Karpas-422 (cell line): ENCODE measurements around the gene SPSB2. TPM values are rescaled to one million over a fixed set of nuclear protein-coding genes. Genes with fewer than 3 reads are reported as not detected.

ENCODE experiments used
- DNase-seq: peaks from one replicate; pipeline ENCODE4 v3.0.0-alpha.2; 2015
- H2AFZ ChIP-seq: fragments of 200-600 bp; sonication (generic); 2 replicates; pipeline ENCODE4 v1.6.1; 2014; ENCODE audit warnings: antibody characterized with exemption, low read length, mixed read lengths
- H3K27ac ChIP-seq: fragments of 200-600 bp; sonication (generic); 2 replicates; pipeline ENCODE4 v1.5.1; 2014; ENCODE audit warnings: mild to moderate bottlenecking, low read length, moderate library complexity
- H3K27me3 ChIP-seq: fragments of 200-600 bp; sonication (generic); 2 replicates; pipeline ENCODE4 v1.6.1; 2014; ENCODE audit warnings: low read length, mixed read lengths
- H3K36me3 ChIP-seq: fragments of 200-600 bp; sonication (generic); 2 replicates; pipeline ENCODE4 v1.6.1; 2014; ENCODE audit warnings: low read length, mixed read lengths; ENCODE audit not compliant: insufficient read depth
- H3K4me1 ChIP-seq: fragments of 200-600 bp; sonication (generic); 2 replicates; pipeline ENCODE4 v1.6.1; 2014; ENCODE audit warnings: mild to moderate bottlenecking, low read length, mixed read lengths
- H3K4me2 ChIP-seq: fragments of 200-600 bp; sonication (generic); 2 replicates; pipeline ENCODE4 v1.6.1; 2014; ENCODE audit warnings: low read length, low read depth, mild to moderate bottlenecking; ENCODE audit not compliant: poor library complexity, severe bottlenecking
- H3K4me3 ChIP-seq: fragments of 200-600 bp; sonication (generic); 2 replicates; pipeline ENCODE4 v1.5.1; 2014; ENCODE audit warnings: mild to moderate bottlenecking, antibody characterized with exemption, low read length, mixed read lengths
- H3K79me2 ChIP-seq: fragments of 200-600 bp; sonication (generic); 2 replicates; pipeline ENCODE4 v1.6.1; 2014; ENCODE audit warnings: mild to moderate bottlenecking, low read length, mixed read lengths
- H3K9ac ChIP-seq: fragments of 200-600 bp; sonication (generic); 2 replicates; pipeline ENCODE4 v1.6.0; 2014; ENCODE audit warnings: low read length
- H3K9me2 ChIP-seq: fragments of 200-600 bp; sonication (generic), shearing (Covaris generic); replicated peaks from 2 replicates; pipeline ENCODE4 v1.6.0; 2014; ENCODE audit warnings: mild to moderate bottlenecking, low read length, moderate library complexity; ENCODE audit not compliant: insufficient read depth
- H3K9me3 ChIP-seq: fragments of 300-700, 200-600 bp; sonication (generic); 2 replicates; pipeline ENCODE4 v1.6.1; 2014; ENCODE audit warnings: low read length, mixed read lengths
- H4K20me1 ChIP-seq: fragments of 200-600 bp; sonication (generic); 2 replicates; pipeline ENCODE4 v1.6.1; 2014; ENCODE audit warnings: mild to moderate bottlenecking, antibody characterized with exemption, low read length, low read depth; ENCODE audit not compliant: insufficient read depth
- total RNA-seq: library from RNA; depleted of rRNA; stranded (reverse); fragments of >200 nt; shearing (Covaris generic); gene quantifications from 2 replicates; pipeline ENCODE4 v1.2.3, GENCODE V29; 2014; ENCODE audit warnings: low replicate concordance

SPSB2 gene
- total RNA-seq, 1 experiment from 2014 or later = 5.9 TPM

GRCh38 chr12:6863586-6864321 is 9.3 kb downstream of the SPSB2 start:
- H2AFZ ChIP-seq = no peak overlapping the region
- no peaks in the 10 kb centered on the region for H3K27me3 ChIP-seq
- no peaks in the 10 kb centered on the region for H3K9me3 ChIP-seq
- H3K4me1 ChIP-seq = peaks cover 15% of the 10 kb centered on the region
- peaks cover 28% of the 10 kb centered on the region for H3K36me3 ChIP-seq
- peaks cover 12% of the 10 kb centered on the region for H4K20me1 ChIP-seq
- DNase-seq = no peak
- H3K27ac ChIP-seq = no peak overlapping the region
- H3K4me2 ChIP-seq = no peak overlapping the region
- H3K79me2 ChIP-seq = peaks cover 14% of the 10 kb centered on the region
- H3K9me2 ChIP-seq = no peaks in the 10 kb centered on the region
- H3K9ac ChIP-seq = no peak overlapping the region
- no peak overlapping the region for H3K4me3 ChIP-seq

GRCh38 chr12:6863033-6863432 is 10.1 kb downstream of the SPSB2 start:
- DNase-seq = no peak
- Histone ChIP-seq H3K79me2 (peaks cover 7% of the 10 kb centered on the region), H3K9me2 (no peaks in the 10 kb centered on the region), H3K36me3 (peaks cover 21% of the 10 kb centered on the region), H3K4me2 (no peak overlapping the region), H3K4me1 (peaks cover 10% of the 10 kb centered on the region), H3K4me3 (no peak overlapping the region), H2AFZ (no peak overlapping the region), H3K9ac (no peak overlapping the region), H3K27me3 (no peaks in the 10 kb centered on the region), H3K9me3 (no peaks in the 10 kb centered on the region), H3K27ac (no peak overlapping the region), H4K20me1 (peaks cover 5% of the 10 kb centered on the region)

- peaks cover 26% of the 10 kb centered on the region; the same call in 1 of the 2 replicates for H3K36me3 ChIP-seq
- no peak overlapping the region for H3K4me2 ChIP-seq
- H3K27ac ChIP-seq = no peak overlapping the region
- H3K9ac ChIP-seq = no peak overlapping the region
- H3K9me3 ChIP-seq = no peaks in the 10 kb centered on the region
- H3K27me3 ChIP-seq = no peaks in the 10 kb centered on the region
- H3K4me3 ChIP-seq = no peak overlapping the region
- H3K4me1 ChIP-seq = peaks cover 2% of the 10 kb centered on the region
- H3K9me2 ChIP-seq = no peaks in the 10 kb centered on the region
- H4K20me1 ChIP-seq = no peaks in the 10 kb centered on the region
- no peak for DNase-seq
- H2AFZ ChIP-seq = no peak overlapping the region
- no peaks in the 10 kb centered on the region for H3K79me2 ChIP-seq
Measured at GRCh38 chr12:6861391-6861790, 11.7 kb downstream of the SPSB2 start.

GRCh38 chr12:6860942-6861341 is 12.2 kb downstream of the SPSB2 start:
- no peaks in the 10 kb centered on the region for H3K9me2 ChIP-seq
- H3K4me1 ChIP-seq = no peaks in the 10 kb centered on the region
- no peak overlapping the region for H3K4me2 ChIP-seq
- no peak overlapping the region for H3K9ac ChIP-seq
- H4K20me1 ChIP-seq = no peaks in the 10 kb centered on the region
- no peaks in the 10 kb centered on the region for H3K79me2 ChIP-seq
- H3K4me3 ChIP-seq = no peak overlapping the region
- no peaks in the 10 kb centered on the region for H3K9me3 ChIP-seq
- H3K27me3 ChIP-seq = no peaks in the 10 kb centered on the region
- no peak overlapping the region for H3K27ac ChIP-seq
- no peak overlapping the region for H2AFZ ChIP-seq
- no peak for DNase-seq
- peaks cover 26% of the 10 kb centered on the region; the same call in 1 of the 2 replicates for H3K36me3 ChIP-seq

- Histone ChIP-seq H4K20me1 (no peaks in the 10 kb centered on the region), H3K27me3 (no peaks in the 10 kb centered on the region), H3K79me2 (peaks cover 2% of the 10 kb centered on the region; the same call in 1 of the 2 replicates), H3K9ac (no peak overlapping the region), H3K27ac (no peak overlapping the region), H2AFZ (no peak overlapping the region), H3K4me2 (no peak overlapping the region), H3K9me3 (no peaks in the 10 kb centered on the region), H3K4me3 (no peak overlapping the region), H3K9me2 (no peaks in the 10 kb centered on the region), H3K36me3 (peaks cover 28% of the 10 kb centered on the region; the same call in 1 of the 2 replicates), H3K4me1 (no peaks in the 10 kb centered on the region)
- no peak for DNase-seq
Measured at GRCh38 chr12:6860116-6860515, 13.0 kb downstream of the SPSB2 start.

GRCh38 chr12:6858799-6859198 is 14.3 kb downstream of the SPSB2 start:
- Histone ChIP-seq H3K27ac (no peak overlapping the region), H4K20me1 (peaks cover 3% of the 10 kb centered on the region; the same call in 1 of the 2 replicates), H3K27me3 (no peaks in the 10 kb centered on the region), H3K9me2 (no peaks in the 10 kb centered on the region), H3K4me1 (peaks cover 4% of the 10 kb centered on the region), H3K9me3 (no peaks in the 10 kb centered on the region), H3K79me2 (peaks cover 15% of the 10 kb centered on the region), H2AFZ (no peak overlapping the region), H3K36me3 (peaks cover 23% of the 10 kb centered on the region; the same call in 1 of the 2 replicates), H3K4me3 (no peak overlapping the region), H3K9ac (no peak overlapping the region), H3K4me2 (no peak overlapping the region)
- DNase-seq = no peak

GRCh38 chr12:6855322-6855721 is 17.8 kb downstream of the SPSB2 start:
- H2AFZ ChIP-seq = no peak overlapping the region
- no peak for DNase-seq
- H3K79me2 ChIP-seq = peaks cover 33% of the 10 kb centered on the region
- no peaks in the 10 kb centered on the region for H3K9me3 ChIP-seq
- no peak overlapping the region for H3K4me3 ChIP-seq
- peaks cover 20% of the 10 kb centered on the region for H3K4me1 ChIP-seq
- H3K9me2 ChIP-seq = no peaks in the 10 kb centered on the region
- H3K9ac ChIP-seq = no peak overlapping the region
- no peak overlapping the region for H3K27ac ChIP-seq
- peaks cover 6% of the 10 kb centered on the region; the same call in 1 of the 2 replicates for H4K20me1 ChIP-seq
- peaks cover 13% of the 10 kb centered on the region for H3K36me3 ChIP-seq
- H3K4me2 ChIP-seq = no peak overlapping the region
- H3K27me3 ChIP-seq = no peaks in the 10 kb centered on the region

GRCh38 chr12:6854036-6854435 is 19.1 kb downstream of the SPSB2 start:
- H3K36me3 ChIP-seq = peaks cover 19% of the 10 kb centered on the region
- peak overlapping the region; percentile 82 for H3K4me2 ChIP-seq
- no peak overlapping the region for H2AFZ ChIP-seq
- H3K27me3 ChIP-seq = no peaks in the 10 kb centered on the region
- H3K9ac ChIP-seq = peak overlapping the region; percentile 76
- H3K4me1 ChIP-seq = peaks cover 33% of the 10 kb centered on the region
- peak overlapping the region; percentile 90; the same call in 1 of the 2 replicates for H3K4me3 ChIP-seq
- H3K27ac ChIP-seq = peak overlapping the region; percentile 58; the same call in 1 of the 2 replicates
- no peaks in the 10 kb centered on the region for H3K9me3 ChIP-seq
- H3K79me2 ChIP-seq = peaks cover 46% of the 10 kb centered on the region
- DNase-seq = no peak
- H3K9me2 ChIP-seq = no peaks in the 10 kb centered on the region
- peaks cover 6% of the 10 kb centered on the region; the same call in 1 of the 2 replicates for H4K20me1 ChIP-seq
